Endothelial cell of umbilical vein (primary cell): ENCODE results near the gene OR11L1. TPM values are rescaled to one million over a fixed set of nuclear protein-coding genes. Genes with fewer than 3 reads are reported as not detected.

ENCODE experiments used
- BruUV-seq: library from RNA; stranded (reverse); fragments of 400-500 nt; replicated peaks from 2 replicates; lab custom pipeline; 2021; lab: Mats Ljungman, UMichigan
- CTCF ChIA-PET: fragments of 300-600, 350-600 bp; sonication (Branson Sonifier 250); formaldehyde crosslinking; loops from one replicate; lab custom pipeline; 2021; ENCODE audit warnings: antibody characterized with exemption, inconsistent platforms; lab: Charles Lee
- POLR2A ChIA-PET: fragments of 300-600, 350-600 bp; sonication (Branson Sonifier 250); formaldehyde crosslinking; loops from one replicate; lab custom pipeline; 2021; ENCODE audit warnings: antibody characterized with exemption, inconsistent platforms; lab: Charles Lee
- DNase-seq: peaks from one replicate; pipeline ENCODE4 v3.0.0-alpha.2; 2011; ENCODE audit warnings: low read depth, low spot score
- FAIRE-seq: peaks from 2 replicates; lab custom pipeline; 2011; peaks lifted over from hg19 to GRCh38; lab: Jason Lieb, UNC
- H2AFZ ChIP-seq: 2 replicates; pipeline ENCODE4 v1.6.0; 2012; ENCODE audit warnings: low read depth, low read length, control low read depth, inconsistent platforms
- H3K27ac ChIP-seq: 2 replicates; pipeline ENCODE4 v1.5.1; 2011; ENCODE audit warnings: low read depth, mild to moderate bottlenecking, control low read depth, low read length, moderate library complexity; ENCODE audit not compliant: insufficient read depth
- H3K27me3 ChIP-seq, 2 experiments: 2 replicates each; pipeline versions ENCODE4 v1.6.0 to v1.6.1; 2011; ENCODE audit warnings: low read length in 2 of 2, mixed read lengths in 1 of 2; ENCODE audit not compliant: control insufficient read depth in 2 of 2, insufficient read depth in 2 of 2
- H3K36me3 ChIP-seq, 2 experiments: 2 replicates in 1 of 2; 3 replicates in 1 of 2; pipeline ENCODE4 v1.5.1; 2011; ENCODE audit warnings: low read length in 2 of 2, mild to moderate bottlenecking in 1 of 2, moderate library complexity in 1 of 2; ENCODE audit not compliant: control insufficient read depth in 2 of 2, insufficient read depth in 2 of 2; ENCODE audit errors: extremely low read depth in 1 of 2
- H3K4me1 ChIP-seq: 3 replicates; pipeline ENCODE4 v1.5.1; 2011; ENCODE audit warnings: mild to moderate bottlenecking, low read length; ENCODE audit not compliant: control insufficient read depth, insufficient read depth; ENCODE audit errors: extremely low read depth
- H3K4me2 ChIP-seq: 2 replicates; pipeline ENCODE4 v1.6.1; 2011; ENCODE audit warnings: low read length, control low read depth, mixed read lengths; ENCODE audit not compliant: insufficient read depth
- H3K4me3 ChIP-seq, 3 experiments: fragments of 200-600 bp in 1 of 3; sonication (generic), shearing (Covaris generic) in 1 of 3; replicated peaks in 1 of 3; 2 replicates each; pipeline ENCODE4 v1.5.1; 2011 to 2016; ENCODE audit warnings: control low read depth in 3 of 3, low read length in 3 of 3, mild to moderate bottlenecking in 2 of 3, inconsistent platforms in 1 of 3, low read depth in 1 of 3, moderate library complexity in 1 of 3; ENCODE audit not compliant: insufficient read depth in 1 of 3
- H3K79me2 ChIP-seq: 2 replicates; pipeline ENCODE4 v1.6.0; 2012; ENCODE audit warnings: low read length, inconsistent platforms; ENCODE audit not compliant: control insufficient read depth, insufficient read depth
- H3K9ac ChIP-seq: replicated peaks from 2 replicates; pipeline ENCODE3; 2011; ENCODE audit warnings: low read length, control low read depth; ENCODE audit not compliant: insufficient read depth; ENCODE audit errors: extremely low read depth
- H3K9me1 ChIP-seq: replicated peaks from 3 replicates; pipeline ENCODE4 v1.6.0; 2011; ENCODE audit warnings: mild to moderate bottlenecking, low read length; ENCODE audit not compliant: control insufficient read depth, insufficient read depth; ENCODE audit errors: extremely low read depth
- H3K9me3 ChIP-seq: replicated peaks from 2 replicates; pipeline ENCODE4 v1.5.1; 2012; ENCODE audit warnings: low read length, inconsistent platforms; ENCODE audit not compliant: control insufficient read depth, insufficient read depth
- H4K20me1 ChIP-seq: replicated peaks from 2 replicates; pipeline ENCODE3; 2011; ENCODE audit warnings: mild to moderate bottlenecking, low read length; ENCODE audit not compliant: control insufficient read depth, insufficient read depth; ENCODE audit errors: extremely low read depth
- EZH2 ChIP-seq: IDR thresholded peaks from 2 replicates; pipeline ENCODE4 v1.6.1; 2012; ENCODE audit warnings: borderline replicate concordance, low read depth, mild to moderate bottlenecking, moderate library complexity, low read length, inconsistent platforms; ENCODE audit not compliant: severe bottlenecking
- FOS ChIP-seq: IDR thresholded peaks from 2 replicates; pipeline ENCODE4 v1.6.1; 2011; ENCODE audit warnings: mild to moderate bottlenecking, low read length, moderate library complexity, borderline replicate concordance; ENCODE audit not compliant: insufficient read depth
- GATA2 ChIP-seq: IDR thresholded peaks from 2 replicates; pipeline ENCODE4 v1.7.0; 2011; ENCODE audit warnings: low read depth, mild to moderate bottlenecking, moderate library complexity, mixed read lengths, low read length; ENCODE audit not compliant: insufficient read length, insufficient read depth
- JUN ChIP-seq: IDR thresholded peaks from 2 replicates; pipeline ENCODE4 v1.6.1; 2011; ENCODE audit warnings: borderline replicate concordance, low read depth; ENCODE audit not compliant: insufficient read length, insufficient read depth
- MYC ChIP-seq: IDR thresholded peaks from one replicate; pipeline ENCODE4 v1.6.1; 2011; ENCODE audit warnings: mild to moderate bottlenecking, low read depth, low read length
- POLR2A ChIP-seq: IDR thresholded peaks from 2 replicates; pipeline ENCODE4 v1.6.1; 2012; ENCODE audit warnings: low read depth, mild to moderate bottlenecking, control low read depth, low read length
- POLR2AphosphoS5 ChIP-seq: IDR thresholded peaks from 2 replicates; pipeline ENCODE4 v1.6.1; 2012; ENCODE audit warnings: low read depth, mild to moderate bottlenecking, control low read depth, low read length, moderate library complexity; ENCODE audit not compliant: insufficient read depth
- dilution Hi-C: fragments of 300-500 bp; cut with MboI; formaldehyde crosslinking; loops from one replicate; pipeline ENCODE4 v1.15.0; 2019; ENCODE audit warnings: low sequenced_read_pairs; ENCODE audit not compliant: extremely low pct_ligation_motif_present
- intact Hi-C: fragments of 100-400 bp; cut with micrococcal nuclease; formaldehyde crosslinking; loops from one replicate; pipeline ENCODE4 v1.10.0; 2022
- polyA plus RNA-seq, 4 experiments: library from polyadenylated mRNA; depleted of rRNA in 3 of 4; stranded (reverse) in 3 of 4; unstranded in 1 of 4; fragments of >200 nt; gene quantifications; 2 replicates each; pipeline versions ENCODE4 v1.2.1 to v1.2.3, GENCODE V29; 2011 to 2012; ENCODE audit warnings: missing spikeins in 1 of 4
- total RNA-seq: library from RNA; stranded (reverse); gene quantifications from 2 replicates; pipeline ENCODE4 v1.2.3, GENCODE V29; 2021
- TF ChIP-seq, protein P1 (sequence below), 2 donors: IDR thresholded peaks; 1 replicate in 1 of 2; 2 replicates in 1 of 2; pipeline ENCODE4 v1.5.1; 2011; ENCODE audit warnings: low read length in 2 of 2, mild to moderate bottlenecking in 2 of 2, moderate library complexity in 2 of 2, control low read depth in 1 of 2, inconsistent platforms in 1 of 2, low read depth in 1 of 2; ENCODE audit not compliant: insufficient read depth in 1 of 2; ENCODE audit errors: extremely low read depth in 1 of 2
- TF ChIP-seq, protein P2 (sequence below): IDR thresholded peaks from 2 replicates; pipeline ENCODE4 v1.6.1; 2011; ENCODE audit not compliant: insufficient read depth, insufficient read length

The OR11L1 gene
- total and polyA plus RNA-seq, 2 donors (not counting 3 experiments of a cell fraction or from before 2014, with no cell fraction given): not detected

DNA sequence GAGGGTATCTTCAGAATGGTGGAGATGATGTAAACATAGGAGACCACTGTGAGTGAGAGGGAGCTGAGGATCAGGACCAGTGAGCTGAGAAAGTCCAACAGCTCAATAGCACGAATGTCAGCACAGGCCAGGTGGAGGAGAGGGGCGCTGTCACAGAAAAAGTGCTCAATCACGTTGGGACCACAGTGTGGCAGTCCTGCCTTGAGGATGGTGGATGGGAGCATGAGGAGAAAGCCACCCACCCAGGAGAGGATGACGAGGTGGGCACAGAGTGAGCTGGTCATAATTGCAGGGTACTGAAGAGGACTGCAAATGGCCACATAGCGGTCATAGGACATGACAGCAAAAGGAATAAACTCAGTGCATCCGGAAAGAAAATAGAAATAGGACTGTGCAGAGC is 8.1 kb downstream of the OR11L1 start:
- no peak overlapping the region for H3K4me3 ChIP-seq
- H3K36me3 ChIP-seq: no peaks in the 10 kb centered on the region
- intact Hi-C loops (no loop called here), dilution Hi-C loops (no loop called here)
- H3K9me1 ChIP-seq: no peaks in the 10 kb centered on the region
- no peaks in the 10 kb centered on the region for H3K79me2 ChIP-seq
- H3K9me3 ChIP-seq: peaks cover 2% of the 10 kb centered on the region
- H3K27ac ChIP-seq: no peak overlapping the region
- H3K9ac ChIP-seq: no peak overlapping the region
- TF ChIP-seq, protein P1, sequence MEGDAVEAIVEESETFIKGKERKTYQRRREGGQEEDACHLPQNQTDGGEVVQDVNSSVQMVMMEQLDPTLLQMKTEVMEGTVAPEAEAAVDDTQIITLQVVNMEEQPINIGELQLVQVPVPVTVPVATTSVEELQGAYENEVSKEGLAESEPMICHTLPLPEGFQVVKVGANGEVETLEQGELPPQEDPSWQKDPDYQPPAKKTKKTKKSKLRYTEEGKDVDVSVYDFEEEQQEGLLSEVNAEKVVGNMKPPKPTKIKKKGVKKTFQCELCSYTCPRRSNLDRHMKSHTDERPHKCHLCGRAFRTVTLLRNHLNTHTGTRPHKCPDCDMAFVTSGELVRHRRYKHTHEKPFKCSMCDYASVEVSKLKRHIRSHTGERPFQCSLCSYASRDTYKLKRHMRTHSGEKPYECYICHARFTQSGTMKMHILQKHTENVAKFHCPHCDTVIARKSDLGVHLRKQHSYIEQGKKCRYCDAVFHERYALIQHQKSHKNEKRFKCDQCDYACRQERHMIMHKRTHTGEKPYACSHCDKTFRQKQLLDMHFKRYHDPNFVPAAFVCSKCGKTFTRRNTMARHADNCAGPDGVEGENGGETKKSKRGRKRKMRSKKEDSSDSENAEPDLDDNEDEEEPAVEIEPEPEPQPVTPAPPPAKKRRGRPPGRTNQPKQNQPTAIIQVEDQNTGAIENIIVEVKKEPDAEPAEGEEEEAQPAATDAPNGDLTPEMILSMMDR (IDR thresholded peaks at IDR 0.05; ENCODE audit: extremely low read depth in 1 of 2, insufficient read depth in 1 of 2, low read depth in 1 of 2, low read length in 2 of 2): no peak
- TF ChIP-seq EZH2 (no peak), FOS (no peak), MYC (no peak), JUN (no peak), GATA2 (no peak), POLR2AphosphoS5 (no peak), POLR2A (no peak)
- TF ChIP-seq, protein P2, sequence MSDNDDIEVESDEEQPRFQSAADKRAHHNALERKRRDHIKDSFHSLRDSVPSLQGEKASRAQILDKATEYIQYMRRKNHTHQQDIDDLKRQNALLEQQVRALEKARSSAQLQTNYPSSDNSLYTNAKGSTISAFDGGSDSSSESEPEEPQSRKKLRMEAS: no peak
- H3K27me3 ChIP-seq: no peaks in the 10 kb centered on the region
- H3K4me1 ChIP-seq: no peaks in the 10 kb centered on the region
- no TSS peak for BruUV-seq
- no peaks in the 10 kb centered on the region for H4K20me1 ChIP-seq
- H2AFZ ChIP-seq: no peak overlapping the region
- DNase-seq (no peak), FAIRE-seq (no peak)
- ChIA-PET CTCF (no interaction called here), POLR2A (no interaction called here)
- H3K4me2 ChIP-seq: no peak overlapping the region
